H9 (cell line): ENCODE results near the gene CASQ2. TPM values are rescaled to one million over a fixed set of nuclear protein-coding genes. Genes with fewer than 3 reads are reported as not detected.

Experiments
- DNase-seq: peaks from one replicate; pipeline ENCODE4 v3.0.0-alpha.2; 2017
- H2AFZ ChIP-seq: one replicate; pipeline ENCODE4 v1.6.1; 2013; ENCODE audit warnings: mild to moderate bottlenecking, low read length, control low read depth, moderate library complexity
- H2AK5ac ChIP-seq: 2 replicates; pipeline ENCODE4 v1.6.1; 2013; ENCODE audit warnings: low read length, control low read depth, mixed read lengths; ENCODE audit not compliant: insufficient read length
- H2BK120ac ChIP-seq: one replicate; pipeline ENCODE4 v1.6.1; 2013; ENCODE audit warnings: low read depth, mild to moderate bottlenecking, low read length, control low read depth, inconsistent platforms; ENCODE audit not compliant: poor library complexity, severe bottlenecking
- H2BK12ac ChIP-seq: 2 replicates; pipeline ENCODE4 v1.6.1; 2013; ENCODE audit warnings: low read length, control low read depth, mixed read lengths, low read depth; ENCODE audit not compliant: insufficient read length
- H2BK15ac ChIP-seq: 2 replicates; pipeline ENCODE4 v1.6.1; 2013; ENCODE audit warnings: low read depth, low read length, control low read depth
- H2BK20ac ChIP-seq: one replicate; pipeline ENCODE4 v1.6.1; 2013; ENCODE audit warnings: low read depth, mild to moderate bottlenecking, low read length, control low read depth, inconsistent platforms; ENCODE audit not compliant: poor library complexity, severe bottlenecking
- H2BK5ac ChIP-seq: 2 replicates; pipeline ENCODE4 v1.6.1; 2013; ENCODE audit warnings: low read length, control low read depth, mixed read lengths; ENCODE audit not compliant: insufficient read length
- H3K14ac ChIP-seq: 2 replicates; pipeline ENCODE4 v1.6.1; 2013; ENCODE audit warnings: low read length, control low read depth; ENCODE audit not compliant: insufficient read depth
- H3K18ac ChIP-seq: 2 replicates; pipeline ENCODE4 v1.6.1; 2013; ENCODE audit warnings: low read depth, mild to moderate bottlenecking, mixed read lengths, low read length, control low read depth; ENCODE audit not compliant: insufficient read length
- H3K23ac ChIP-seq: 2 replicates; pipeline ENCODE4 v1.6.1; 2013; ENCODE audit warnings: low read length, control low read depth, mixed read lengths, low read depth; ENCODE audit not compliant: insufficient read length
- H3K23me2 ChIP-seq: 2 replicates; pipeline ENCODE4 v1.6.1; 2013; ENCODE audit warnings: low read depth, mild to moderate bottlenecking, mixed read lengths, low read length, control low read depth; ENCODE audit not compliant: insufficient read length, poor library complexity, severe bottlenecking
- H3K27ac ChIP-seq: 2 replicates; pipeline ENCODE4 v1.5.1; 2013; ENCODE audit warnings: low read length, control low read depth, mixed read lengths, low read depth; ENCODE audit not compliant: insufficient read length
- H3K27me3 ChIP-seq: 2 replicates; pipeline ENCODE4 v1.6.1; 2013; ENCODE audit warnings: low read length, control low read depth, inconsistent platforms; ENCODE audit not compliant: insufficient read depth
- H3K4ac ChIP-seq: 2 replicates; pipeline ENCODE4 v1.6.1; 2013; ENCODE audit warnings: low read depth, mild to moderate bottlenecking, control low read depth, inconsistent platforms, low read length, moderate library complexity
- H3K4me1 ChIP-seq: 2 replicates; pipeline ENCODE4 v1.6.1; 2013; ENCODE audit warnings: low read length, control low read depth, inconsistent platforms; ENCODE audit not compliant: insufficient read depth
- H3K4me2 ChIP-seq: 2 replicates; pipeline ENCODE4 v1.6.1; 2013; ENCODE audit warnings: low read length, control low read depth, mixed read lengths; ENCODE audit not compliant: insufficient read length, insufficient read depth
- H3K56ac ChIP-seq: 2 replicates; pipeline ENCODE4 v1.6.1; 2013; ENCODE audit warnings: low read depth, mild to moderate bottlenecking, mixed read lengths, low read length, control low read depth; ENCODE audit not compliant: insufficient read length
- H3K79me1 ChIP-seq: 2 replicates; pipeline ENCODE4 v1.6.1; 2013; ENCODE audit warnings: low read depth, mild to moderate bottlenecking, moderate library complexity, low read length, control low read depth, inconsistent platforms; ENCODE audit not compliant: insufficient read depth, poor library complexity, severe bottlenecking
- H3K79me2 ChIP-seq: 2 replicates; pipeline ENCODE4 v1.6.1; 2013; ENCODE audit warnings: low read length, control low read depth, inconsistent platforms; ENCODE audit not compliant: insufficient read depth
- H3K9ac ChIP-seq: 2 replicates; pipeline ENCODE4 v1.6.1; 2013; ENCODE audit warnings: low read length, control low read depth, mixed read lengths; ENCODE audit not compliant: insufficient read length; ENCODE audit errors: extremely low read depth
- H3K9me3 ChIP-seq: one replicate; pipeline ENCODE4 v1.6.1; 2013; ENCODE audit warnings: low read depth, low read length, inconsistent platforms; ENCODE audit not compliant: control insufficient read depth
- H3T11ph ChIP-seq: one replicate; pipeline ENCODE4 v1.6.1; 2013; ENCODE audit warnings: mild to moderate bottlenecking, low read length, control low read depth, inconsistent platforms
- H4K20me1 ChIP-seq: one replicate; pipeline ENCODE4 v1.6.1; 2013; ENCODE audit not compliant: control insufficient read depth, insufficient read length, insufficient read depth
- H4K5ac ChIP-seq: 2 replicates; pipeline ENCODE4 v1.6.1; 2013; ENCODE audit warnings: low read depth, mild to moderate bottlenecking, mixed read lengths, low read length, control low read depth; ENCODE audit not compliant: insufficient read length
- H4K8ac ChIP-seq: replicated peaks from 2 replicates; pipeline ENCODE4 v1.6.1; 2013; ENCODE audit warnings: low read length, control low read depth, mixed read lengths, low read depth; ENCODE audit not compliant: insufficient read length
- H4K91ac ChIP-seq: 2 replicates; pipeline ENCODE4 v1.6.1; 2013; ENCODE audit warnings: low read depth, mild to moderate bottlenecking, moderate library complexity, mixed read lengths, low read length, control low read depth; ENCODE audit not compliant: insufficient read length
- H3K27ac Mint-ChIP-seq, 3 experiments: 2 replicates in 2 of 3; 3 replicates in 1 of 3; pipeline ENCODE4 v1.8.0; 2020 to 2021; ENCODE audit warnings: mixed read lengths in 3 of 3, mild to moderate bottlenecking in 1 of 3, moderate library complexity in 1 of 3
- H3K27me3 Mint-ChIP-seq: 2 replicates; pipeline ENCODE4 v1.8.0; 2021; ENCODE audit warnings: low read depth, mild to moderate bottlenecking, moderate library complexity, mixed read lengths
- H3K36me3 Mint-ChIP-seq, 3 experiments: 2 replicates in 2 of 3; 3 replicates in 1 of 3; pipeline ENCODE4 v1.8.0; 2020 to 2021; ENCODE audit warnings: low read depth in 3 of 3, mixed read lengths in 3 of 3; ENCODE audit not compliant: insufficient read depth in 1 of 3
- H3K4me1 Mint-ChIP-seq, 2 experiments: 2 replicates each; pipeline ENCODE4 v1.8.0; 2020; ENCODE audit warnings: mixed read lengths in 2 of 2
- H3K4me3 Mint-ChIP-seq, 2 experiments: 2 replicates in 1 of 2; 3 replicates in 1 of 2; pipeline ENCODE4 v1.8.0; 2020 to 2021; ENCODE audit warnings: mild to moderate bottlenecking in 2 of 2, mixed read lengths in 2 of 2, moderate library complexity in 1 of 2
- H3K9me3 Mint-ChIP-seq, 2 experiments: 2 replicates in 1 of 2; 3 replicates in 1 of 2; pipeline ENCODE4 v1.8.0; 2020; ENCODE audit warnings: mild to moderate bottlenecking in 2 of 2, mixed read lengths in 2 of 2, moderate library complexity in 1 of 2
- WGBS: extraction: QIAGEN DNeasy Blood & Tissue Kit; methylation state at CpG from one replicate; pipeline ENCODE4 v1.1.7; 2013; ENCODE audit warnings: missing lambda C conversion rate, low lambda C conversion rate, mixed read lengths; ENCODE audit not compliant: insufficient read length; ENCODE audit errors: extremely low coverage; 5-methylcytosine and 5-hydroxymethylcytosine counted together
- total RNA-seq: library from RNA; stranded (reverse); gene quantifications from 2 replicates; pipeline ENCODE4 v1.2.1, GENCODE V29; 2021
- TF ChIP-seq, protein P1 (sequence below): fragments of 200-600 bp; sonication (generic); conservative IDR thresholded peaks from 3 replicates; pipeline ENCODE4 v1.8.0; 2021; ENCODE audit warnings: antibody characterized with exemption, mild to moderate bottlenecking

CASQ2 gene
- total RNA-seq, 1 experiment from 2014 or later, result not detected

DNA sequence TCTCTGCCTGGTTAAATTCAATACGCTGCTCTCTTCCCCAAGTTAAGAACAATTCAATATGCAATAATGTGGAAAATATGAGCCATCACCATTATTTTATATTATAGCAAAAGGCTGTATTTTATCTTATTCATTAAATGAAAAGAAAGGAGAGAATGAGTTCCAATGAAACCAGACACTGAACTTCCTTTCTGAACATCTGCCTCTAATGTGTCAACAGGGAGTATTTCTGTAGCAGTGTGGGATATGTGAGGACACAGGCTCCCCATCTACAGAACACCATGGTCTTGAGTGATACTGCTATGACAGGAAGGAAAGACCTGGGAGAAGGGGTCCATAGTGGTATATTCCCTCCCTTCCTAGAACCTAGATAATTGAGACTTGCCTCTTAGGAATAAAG is 46.3 kb downstream of the CASQ2 start:
- no peaks in the 10 kb centered on the region for H3K9me3 ChIP-seq
- WGBS, result no CpG with 5 or more reads among the region's 1 CpG
- H3K27ac ChIP-seq, result no peak overlapping the region
- no peaks in the 10 kb centered on the region for H3K4me1 ChIP-seq
- H3K79me2 ChIP-seq, result no peaks in the 10 kb centered on the region
- H4K91ac ChIP-seq, result no peak overlapping the region
- no peak overlapping the region for H3K23ac ChIP-seq
- H3K4me2 ChIP-seq, result no peak overlapping the region
- TF ChIP-seq, protein P1, sequence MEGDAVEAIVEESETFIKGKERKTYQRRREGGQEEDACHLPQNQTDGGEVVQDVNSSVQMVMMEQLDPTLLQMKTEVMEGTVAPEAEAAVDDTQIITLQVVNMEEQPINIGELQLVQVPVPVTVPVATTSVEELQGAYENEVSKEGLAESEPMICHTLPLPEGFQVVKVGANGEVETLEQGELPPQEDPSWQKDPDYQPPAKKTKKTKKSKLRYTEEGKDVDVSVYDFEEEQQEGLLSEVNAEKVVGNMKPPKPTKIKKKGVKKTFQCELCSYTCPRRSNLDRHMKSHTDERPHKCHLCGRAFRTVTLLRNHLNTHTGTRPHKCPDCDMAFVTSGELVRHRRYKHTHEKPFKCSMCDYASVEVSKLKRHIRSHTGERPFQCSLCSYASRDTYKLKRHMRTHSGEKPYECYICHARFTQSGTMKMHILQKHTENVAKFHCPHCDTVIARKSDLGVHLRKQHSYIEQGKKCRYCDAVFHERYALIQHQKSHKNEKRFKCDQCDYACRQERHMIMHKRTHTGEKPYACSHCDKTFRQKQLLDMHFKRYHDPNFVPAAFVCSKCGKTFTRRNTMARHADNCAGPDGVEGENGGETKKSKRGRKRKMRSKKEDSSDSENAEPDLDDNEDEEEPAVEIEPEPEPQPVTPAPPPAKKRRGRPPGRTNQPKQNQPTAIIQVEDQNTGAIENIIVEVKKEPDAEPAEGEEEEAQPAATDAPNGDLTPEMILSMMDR, result no peak
- H2AK5ac ChIP-seq, result no peak overlapping the region
- no peak overlapping the region for H3T11ph ChIP-seq
- no peak overlapping the region for H2BK120ac ChIP-seq
- no peak overlapping the region for H2BK12ac ChIP-seq
- no peak for DNase-seq
- Mint-ChIP-seq H3K27me3 (0 out of 2 replicates have a peak, but pooled peaks cover 2% of the 10 kb centered on the region), H3K4me1 (peaks cover 4% of the 10 kb centered on the region in 2 experiments; a peak in 3 of 4 replicates), H3K9me3 (peaks cover 0 to 3% of the 10 kb centered on the region in 2 experiments; a peak in 1 of 5 replicates), H3K27ac (no peak overlapping the region), H3K4me3 (no peak overlapping the region), H3K36me3 (no peaks in the 10 kb centered on the region)
- H2BK5ac ChIP-seq, result no peak overlapping the region
- no peak overlapping the region for H2AFZ ChIP-seq
- no peak overlapping the region for H4K8ac ChIP-seq
- no peak overlapping the region for H3K4ac ChIP-seq
- no peak overlapping the region for H3K9ac ChIP-seq
- H3K79me1 ChIP-seq, result no peaks in the 10 kb centered on the region
- H2BK20ac ChIP-seq, result no peak overlapping the region
- H3K18ac ChIP-seq, result no peak overlapping the region
- no peak overlapping the region for H2BK15ac ChIP-seq
- H3K56ac ChIP-seq, result no peak overlapping the region
- H3K27me3 ChIP-seq, result no peaks in the 10 kb centered on the region; the same call in 1 of the 2 replicates
- no peaks in the 10 kb centered on the region for H4K20me1 ChIP-seq
- H3K23me2 ChIP-seq, result no peaks in the 10 kb centered on the region
- no peak overlapping the region for H3K14ac ChIP-seq
- no peak overlapping the region for H4K5ac ChIP-seq
